Neural progenitor cell (in vitro differentiated cells): ENCODE data around the gene ATXN7L1. TPM values are rescaled to one million over a fixed set of nuclear protein-coding genes. Genes with fewer than 3 reads are reported as not detected.

ENCODE experiments used
- DNase-seq: peaks from one replicate; pipeline ENCODE4 v3.0.0-alpha.2; 2016; ENCODE audit warnings: low spot score
- H2AFZ ChIP-seq: fragments of 200-600 bp; sonication (generic); replicated peaks from 2 replicates; pipeline ENCODE4 v1.6.1; 2016; ENCODE audit warnings: antibody characterized with exemption
- H3F3A ChIP-seq: fragments of 200-600 bp; sonication (generic); 2 replicates; pipeline ENCODE4 v1.6.1; 2016; ENCODE audit warnings: antibody characterized with exemption, low read depth
- H3K27ac ChIP-seq: fragments of 200-600 bp; sonication (generic); 2 replicates; pipeline ENCODE4 v1.5.1; 2016; ENCODE audit warnings: mild to moderate bottlenecking
- H3K27me3 ChIP-seq: fragments of 200-600 bp; sonication (generic); 2 replicates; pipeline ENCODE4 v1.6.1; 2016; ENCODE audit warnings: mild to moderate bottlenecking, moderate library complexity
- H3K36me3 ChIP-seq: fragments of 200-600 bp; sonication (generic); 2 replicates; pipeline ENCODE4 v1.5.1; 2016
- H3K4me1 ChIP-seq: fragments of 200-600 bp; sonication (generic); 2 replicates; pipeline ENCODE4 v1.6.1; 2016; ENCODE audit warnings: mixed run types
- H3K4me2 ChIP-seq: fragments of 200-600 bp; sonication (generic); 2 replicates; pipeline ENCODE4 v1.6.1; 2016
- H3K4me3 ChIP-seq: fragments of 200-600 bp; sonication (generic); 2 replicates; pipeline ENCODE4 v1.5.1; 2016
- H3K79me2 ChIP-seq: fragments of 200-600 bp; sonication (generic); 2 replicates; pipeline ENCODE4 v1.6.1; 2016; ENCODE audit warnings: low read depth
- H3K9ac ChIP-seq: fragments of 200-600 bp; sonication (generic); 2 replicates; pipeline ENCODE4 v1.6.1; 2016
- H3K9me3 ChIP-seq: fragments of 200-600 bp; sonication (generic); 2 replicates; pipeline ENCODE4 v1.5.1; 2016; ENCODE audit warnings: low read depth
- H4K20me1 ChIP-seq: fragments of 200-600 bp; sonication (generic); 2 replicates; pipeline ENCODE4 v1.6.1; 2016; ENCODE audit warnings: low read depth
- H3K27ac Mint-ChIP-seq: 3 replicates; pipeline ENCODE4 v1.8.0; 2021; ENCODE audit warnings: mixed read lengths
- H3K27me3 Mint-ChIP-seq: 2 replicates; pipeline ENCODE4 v1.8.0; 2022; ENCODE audit warnings: low read depth, mild to moderate bottlenecking, inconsistent platforms, moderate library complexity, mixed read lengths; ENCODE audit not compliant: insufficient read depth
- H3K36me3 Mint-ChIP-seq: 3 replicates; pipeline ENCODE4 v1.8.0; 2021; ENCODE audit warnings: mixed read lengths
- H3K4me1 Mint-ChIP-seq: 3 replicates; pipeline ENCODE4 v1.8.0; 2021; ENCODE audit warnings: mixed read lengths
- H3K4me3 Mint-ChIP-seq: 3 replicates; pipeline ENCODE4 v1.8.0; 2021; ENCODE audit warnings: mild to moderate bottlenecking, moderate library complexity, mixed read lengths
- H3K9me3 Mint-ChIP-seq: 3 replicates; pipeline ENCODE4 v1.8.0; 2020; ENCODE audit warnings: mixed read lengths
- EZH2 ChIP-seq: fragments of 200-600 bp; sonication (generic); IDR thresholded peaks from 2 replicates; pipeline ENCODE4 v1.6.1; 2017; ENCODE audit warnings: antibody characterized with exemption, mild to moderate bottlenecking, moderate library complexity
- EZH2phosphoT487 ChIP-seq: fragments of 200-600 bp; sonication (generic); IDR thresholded peaks from 2 replicates; pipeline ENCODE4 v1.6.1; 2017; ENCODE audit warnings: antibody characterized with exemption
- total RNA-seq: library from RNA; depleted of rRNA; stranded (reverse); fragments of >200 nt; gene quantifications from 2 replicates; pipeline ENCODE4 v1.2.3, GENCODE V29; 2015; ENCODE audit warnings: low replicate concordance
- TF ChIP-seq, protein P1 (sequence below): fragments of 200-600 bp; sonication (generic); IDR thresholded peaks from 2 replicates; pipeline ENCODE4 v1.5.1; 2017; ENCODE audit warnings: antibody characterized with exemption, mild to moderate bottlenecking

ATXN7L1 gene
- total RNA-seq, 1 donor from 2014 or later = 5.9 TPM

- DNase-seq = no peak
- no peaks in the 10 kb centered on the region for H3K36me3 ChIP-seq
- no peak overlapping the region for H2AFZ ChIP-seq
- H3K4me1 ChIP-seq = peaks cover 18% of the 10 kb centered on the region
- Mint-ChIP-seq H3K36me3 (peaks cover 2% of the 10 kb centered on the region), H3K9me3 (no peaks in the 10 kb centered on the region), H3K27ac (no peak overlapping the region), H3K4me1 (peaks cover 24% of the 10 kb centered on the region), H3K4me3 (no peak overlapping the region), H3K27me3 (no peaks in the 10 kb centered on the region)
- no peaks in the 10 kb centered on the region for H3K27me3 ChIP-seq
- no peak overlapping the region for H3K4me3 ChIP-seq
- peaks cover 37% of the 10 kb centered on the region for H4K20me1 ChIP-seq
- H3K9me3 ChIP-seq = no peaks in the 10 kb centered on the region
- no peak overlapping the region for H3K4me2 ChIP-seq
- no peak for TF ChIP-seq EZH2
- TF ChIP-seq, protein P1, sequence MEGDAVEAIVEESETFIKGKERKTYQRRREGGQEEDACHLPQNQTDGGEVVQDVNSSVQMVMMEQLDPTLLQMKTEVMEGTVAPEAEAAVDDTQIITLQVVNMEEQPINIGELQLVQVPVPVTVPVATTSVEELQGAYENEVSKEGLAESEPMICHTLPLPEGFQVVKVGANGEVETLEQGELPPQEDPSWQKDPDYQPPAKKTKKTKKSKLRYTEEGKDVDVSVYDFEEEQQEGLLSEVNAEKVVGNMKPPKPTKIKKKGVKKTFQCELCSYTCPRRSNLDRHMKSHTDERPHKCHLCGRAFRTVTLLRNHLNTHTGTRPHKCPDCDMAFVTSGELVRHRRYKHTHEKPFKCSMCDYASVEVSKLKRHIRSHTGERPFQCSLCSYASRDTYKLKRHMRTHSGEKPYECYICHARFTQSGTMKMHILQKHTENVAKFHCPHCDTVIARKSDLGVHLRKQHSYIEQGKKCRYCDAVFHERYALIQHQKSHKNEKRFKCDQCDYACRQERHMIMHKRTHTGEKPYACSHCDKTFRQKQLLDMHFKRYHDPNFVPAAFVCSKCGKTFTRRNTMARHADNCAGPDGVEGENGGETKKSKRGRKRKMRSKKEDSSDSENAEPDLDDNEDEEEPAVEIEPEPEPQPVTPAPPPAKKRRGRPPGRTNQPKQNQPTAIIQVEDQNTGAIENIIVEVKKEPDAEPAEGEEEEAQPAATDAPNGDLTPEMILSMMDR = no peak
- peaks cover 5% of the 10 kb centered on the region for H3F3A ChIP-seq
- H3K27ac ChIP-seq = no peak overlapping the region
- no peak overlapping the region for H3K9ac ChIP-seq
- no peaks in the 10 kb centered on the region for H3K79me2 ChIP-seq
Observed at GRCh38 chr7:105799677-105800076, 76.7 kb downstream of the ATXN7L1 start.

- no peaks in the 10 kb centered on the region for H3K36me3 ChIP-seq
- TF ChIP-seq, protein P1 = no peak
- TF ChIP-seq EZH2phosphoT487 (no peak), EZH2 (no peak)
- no peaks in the 10 kb centered on the region for H3K79me2 ChIP-seq
- no peaks in the 10 kb centered on the region for H3K27me3 Mint-ChIP-seq
- peaks cover 24% of the 10 kb centered on the region for H3K4me1 Mint-ChIP-seq
- H3K9me3 ChIP-seq = no peaks in the 10 kb centered on the region
- no peaks in the 10 kb centered on the region for H3K27me3 ChIP-seq
- no peak overlapping the region for H3K4me3 ChIP-seq
- H3K36me3 Mint-ChIP-seq = peaks cover 3% of the 10 kb centered on the region
- no peak overlapping the region for H3K9ac ChIP-seq
- peaks cover 5% of the 10 kb centered on the region for H3F3A ChIP-seq
- H3K9me3 Mint-ChIP-seq = no peaks in the 10 kb centered on the region
- peak; percentile 80 for DNase-seq
- H3K27ac ChIP-seq = no peak overlapping the region
- H3K4me2 ChIP-seq = peak overlapping the region; percentile 31
- H3K27ac Mint-ChIP-seq = no peak overlapping the region
- peaks cover 18% of the 10 kb centered on the region for H3K4me1 ChIP-seq
- no peak overlapping the region for H2AFZ ChIP-seq
- no peak overlapping the region for H3K4me3 Mint-ChIP-seq
- H4K20me1 ChIP-seq = peaks cover 35% of the 10 kb centered on the region
Observed at GRCh38 chr7:105799006-105799405, 77.4 kb downstream of the ATXN7L1 start.

- Histone ChIP-seq H3K4me1 (peaks cover 18% of the 10 kb centered on the region), H3K4me3 (no peak overlapping the region), H3F3A (peaks cover 5% of the 10 kb centered on the region), H3K36me3 (no peaks in the 10 kb centered on the region), H2AFZ (no peak overlapping the region), H3K9ac (no peak overlapping the region), H4K20me1 (peaks cover 29% of the 10 kb centered on the region), H3K27ac (no peak overlapping the region), H3K4me2 (no peak overlapping the region), H3K9me3 (no peaks in the 10 kb centered on the region), H3K79me2 (no peaks in the 10 kb centered on the region), H3K27me3 (no peaks in the 10 kb centered on the region)
- TF ChIP-seq EZH2phosphoT487 (no peak), EZH2 (no peak)
- TF ChIP-seq, protein P1 = no peak
- no peaks in the 10 kb centered on the region for H3K27me3 Mint-ChIP-seq
- no peaks in the 10 kb centered on the region for H3K9me3 Mint-ChIP-seq
- DNase-seq = no peak
- H3K36me3 Mint-ChIP-seq = peaks cover 8% of the 10 kb centered on the region
- H3K4me3 Mint-ChIP-seq = no peak overlapping the region
- H3K4me1 Mint-ChIP-seq = peaks cover 24% of the 10 kb centered on the region
- H3K27ac Mint-ChIP-seq = no peak overlapping the region
Observed at GRCh38 chr7:105797652-105798051, 78.7 kb downstream of the ATXN7L1 start.
